NCI-H1436 treated with DMSO at 0.1 percent for 48 hours (cell line): ENCODE measurements around the gene PDILT.

ENCODE experiments used
- DNase-seq: peaks from one replicate; lab custom pipeline; 2025; lab: John Stamatoyannopoulos, UW

The PDILT gene

DNA sequence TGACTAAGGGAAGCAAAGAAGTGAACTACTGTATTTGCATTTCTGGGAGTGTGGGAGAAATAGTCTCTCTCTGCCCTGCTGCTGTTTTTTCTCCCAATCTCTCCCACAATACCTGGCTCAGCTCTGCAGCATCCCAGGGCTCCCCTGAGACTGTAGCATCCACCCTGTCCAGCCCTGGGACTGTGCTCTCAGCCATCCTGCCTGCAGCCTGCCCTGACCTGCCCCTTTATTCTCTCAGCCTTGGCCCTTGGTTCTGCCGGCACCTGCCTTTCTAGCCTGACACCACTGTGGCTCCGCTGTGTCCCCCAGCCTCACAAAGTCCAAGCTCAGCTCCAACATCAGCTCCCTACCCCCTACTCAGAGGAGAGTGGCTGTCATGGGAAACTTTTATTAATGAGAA lies 1.9 kb downstream of the PDILT start:
- no peak for DNase-seq

DNA sequence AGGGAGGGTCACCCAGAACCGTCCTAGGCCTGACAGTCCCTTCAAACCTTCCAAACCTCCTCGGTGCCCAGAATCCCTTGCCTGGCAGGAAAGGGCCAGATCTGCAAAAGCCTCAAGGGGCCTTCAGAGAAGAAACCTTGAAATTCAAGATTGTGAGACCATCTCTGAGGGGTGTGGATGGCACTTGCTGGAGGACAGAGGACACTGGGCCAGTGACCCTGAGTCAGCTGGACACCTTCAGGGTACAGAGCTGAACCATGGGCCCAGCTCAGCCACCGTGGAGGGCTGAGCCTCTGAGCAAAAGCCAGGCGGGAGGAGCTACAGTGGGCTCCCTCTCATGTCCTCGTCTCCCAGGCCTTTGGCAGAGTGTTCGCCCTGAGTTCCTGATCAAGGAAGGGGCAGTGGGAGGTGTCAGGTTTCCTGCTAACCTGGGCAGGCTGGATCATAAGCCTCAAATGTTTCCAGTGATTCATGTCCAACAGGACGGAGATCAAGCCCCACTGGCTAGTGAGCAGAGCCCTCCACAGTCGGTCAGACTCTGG lies 3.0 kb downstream of the PDILT start:
- no peak for DNase-seq

DNA sequence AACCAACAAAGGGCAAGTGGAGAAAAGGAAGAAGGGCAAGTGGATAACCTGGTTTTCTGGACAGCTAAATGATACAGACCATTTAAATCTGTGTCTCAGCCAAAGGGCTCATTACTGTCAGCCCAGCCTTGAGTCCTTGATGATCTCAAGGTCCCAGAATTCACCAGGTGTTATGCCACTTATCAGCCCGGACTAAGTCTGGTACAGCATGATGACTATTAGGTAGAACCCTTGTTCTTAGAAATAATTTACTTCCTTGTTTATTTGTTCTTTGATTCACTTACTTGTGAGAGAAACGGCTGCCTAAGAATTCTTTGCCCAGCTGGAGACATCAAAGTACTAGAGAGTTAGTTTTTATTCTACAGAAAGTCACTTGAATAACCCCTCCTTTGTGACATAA lies 3.5 kb downstream of the PDILT start:
- DNase-seq, result no peak

- DNase-seq, result no peak
Observed at GRCh38 chr16:20399185-20399584, 5.4 kb downstream of the PDILT start.

DNA sequence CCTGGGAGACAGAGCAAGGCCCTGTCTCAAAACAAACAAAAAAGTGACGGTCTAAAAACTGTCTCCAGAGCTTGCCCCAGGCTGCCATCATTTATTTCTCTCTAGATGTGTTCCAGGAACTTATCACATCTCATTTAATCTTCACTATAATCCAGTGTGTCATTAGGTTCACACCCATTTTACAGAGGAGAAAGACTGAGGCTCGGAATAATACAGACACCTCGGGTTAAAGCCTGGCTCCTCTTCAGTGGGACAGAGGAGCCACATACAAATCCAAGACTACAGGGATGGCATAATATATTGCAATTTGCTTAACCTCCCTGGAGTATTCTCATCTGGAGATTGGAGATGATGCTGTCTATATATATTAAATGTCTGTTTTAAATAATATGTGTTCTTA lies 5.9 kb downstream of the PDILT start:
- no peak for DNase-seq

GRCh38 chr16:20397468-20398074 lies 7.0 kb downstream of the PDILT start:
- DNase-seq, result no peak

DNA sequence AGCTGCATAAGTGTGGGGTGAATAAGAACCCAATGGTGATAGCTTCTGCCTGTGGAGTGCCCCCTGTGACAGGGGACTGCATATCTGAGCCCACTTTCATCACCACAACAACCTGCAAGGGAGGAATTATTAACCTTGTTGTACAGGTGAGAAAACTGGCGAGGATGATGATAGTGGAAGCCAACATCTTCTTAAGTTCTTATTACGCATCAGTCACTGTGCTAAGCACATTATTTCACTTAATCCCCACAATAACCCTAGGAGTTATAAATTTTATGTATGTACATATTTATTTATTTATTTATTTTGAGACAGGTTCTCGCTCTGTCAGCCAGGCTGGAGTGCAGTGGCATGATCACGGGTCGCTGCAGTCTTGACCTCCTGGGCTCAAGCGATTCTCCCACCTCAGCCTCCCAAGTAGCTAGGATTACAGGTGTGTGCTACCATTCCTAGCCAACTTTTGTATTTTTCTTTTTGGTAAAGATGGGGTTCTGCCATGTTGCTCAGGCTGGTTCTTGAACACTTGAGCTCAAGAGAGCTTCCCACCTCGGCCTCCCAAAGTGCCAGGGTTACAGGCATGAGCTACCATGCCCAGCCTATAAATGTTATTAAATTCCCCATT lies 7.6 kb downstream of the PDILT start:
- DNase-seq, result no peak

- no peak for DNase-seq
Observed at GRCh38 chr16:20395946-20396345, 8.6 kb downstream of the PDILT start.

GRCh38 chr16:20393801-20394577 lies 10.5 kb downstream of the PDILT start:
- no peak for DNase-seq

DNA sequence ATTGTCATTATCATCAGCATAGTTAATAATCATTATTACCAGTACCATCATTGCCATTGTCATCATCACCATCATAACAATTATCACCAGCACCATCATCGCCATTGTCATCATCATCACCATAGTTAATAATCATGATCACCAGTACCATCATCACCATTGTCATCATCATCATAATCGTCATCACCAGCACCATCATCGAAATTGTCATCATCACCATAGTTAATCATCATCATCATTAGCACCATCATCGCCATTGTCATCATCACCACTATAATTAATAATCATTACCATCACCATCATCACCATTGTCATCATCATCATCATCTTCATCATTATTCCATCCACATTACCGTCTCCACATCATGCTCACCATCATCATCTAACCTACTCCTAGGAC lies 13.5 kb downstream of the PDILT start:
- DNase-seq, result no peak

DNA sequence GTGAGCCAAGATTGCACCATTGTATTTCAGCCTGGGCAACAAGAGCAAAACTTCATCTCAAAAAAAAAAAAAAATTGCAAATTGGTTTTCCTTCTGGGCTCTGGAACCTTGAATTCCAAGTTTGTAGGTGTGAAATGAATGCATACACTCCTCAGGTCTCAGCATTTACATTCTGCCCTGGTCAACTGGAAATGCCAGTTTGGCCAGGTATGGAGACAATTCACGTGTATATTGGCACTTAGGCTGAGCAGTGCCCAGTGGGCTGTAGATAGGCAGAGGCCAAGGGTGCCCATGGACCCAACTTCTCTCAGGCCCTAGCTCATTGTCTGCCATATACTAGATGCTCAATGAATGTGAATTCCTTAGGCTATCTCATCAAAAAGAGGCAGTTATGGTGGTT lies 15.7 kb downstream of the PDILT start:
- no peak for DNase-seq

DNA sequence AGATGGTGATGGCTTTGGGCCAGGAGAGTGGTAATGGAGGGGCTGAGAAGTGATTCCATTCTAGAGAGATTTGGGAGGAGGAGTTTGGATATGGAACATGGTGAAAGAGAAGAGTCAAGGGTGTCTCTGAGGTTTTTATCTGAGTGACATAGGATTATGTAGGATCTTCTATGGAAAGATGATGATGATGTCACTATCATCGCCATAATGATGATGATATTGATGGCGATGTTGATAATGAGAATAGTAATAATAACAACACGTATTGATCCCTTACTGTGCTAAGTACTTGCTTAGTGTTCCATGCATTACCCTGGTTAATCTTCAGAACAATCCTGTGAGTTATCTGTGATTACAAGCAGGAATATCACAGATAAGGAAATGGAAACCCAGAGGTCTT lies 16.6 kb downstream of the PDILT start:
- no peak for DNase-seq

DNA sequence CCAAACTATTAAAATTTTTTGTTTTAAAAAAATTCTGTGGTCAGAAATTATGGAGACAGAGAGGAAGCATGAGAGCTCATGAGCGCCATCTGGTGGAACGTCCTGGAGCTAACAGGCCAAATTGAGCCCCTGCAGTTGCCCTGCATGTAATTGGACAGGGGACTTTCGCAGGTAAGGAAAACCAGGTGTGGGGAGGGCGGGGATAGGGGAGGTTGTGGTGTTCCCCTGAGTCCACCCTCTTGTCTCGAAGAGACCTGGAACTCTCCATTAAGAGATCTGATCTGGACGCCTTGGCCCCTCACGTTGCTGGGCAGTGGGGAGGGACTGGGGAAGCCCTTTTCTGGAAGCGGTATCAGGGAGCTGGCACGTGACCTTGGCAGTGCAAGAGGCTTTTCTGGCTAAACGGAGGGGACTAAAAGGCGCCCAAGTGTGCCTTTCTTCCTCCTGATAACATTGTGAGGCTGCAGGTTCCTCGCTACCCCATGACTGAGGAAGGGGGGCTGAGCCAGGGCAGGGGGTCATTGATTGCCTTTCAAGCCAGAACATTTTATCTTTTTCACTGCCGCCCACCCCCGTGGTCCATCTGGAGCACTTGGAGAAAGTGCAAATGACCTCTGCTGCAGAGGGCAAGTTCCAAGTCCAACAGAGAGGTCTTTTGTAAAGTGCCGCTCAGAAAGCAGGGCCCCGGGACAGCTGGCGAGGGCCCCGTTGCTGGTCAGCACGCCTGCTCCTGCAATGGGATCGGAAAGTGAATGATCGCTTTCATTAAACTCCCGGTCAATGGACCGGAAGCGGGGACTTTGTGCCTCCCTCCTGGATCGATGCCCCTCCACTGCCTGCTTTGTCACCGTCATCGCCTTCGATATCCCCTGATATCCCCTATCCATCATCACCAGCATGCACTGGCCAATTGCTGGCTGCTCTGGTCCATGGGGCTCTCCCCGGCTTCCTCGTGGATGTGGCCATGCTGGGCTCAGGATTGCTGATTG lies 18.4 kb downstream of the PDILT start:
- peak; percentile 0 for DNase-seq

GRCh38 chr16:20383106-20384029 lies 21.2 kb downstream of the PDILT start:
- peak; percentile 0 for DNase-seq

DNA sequence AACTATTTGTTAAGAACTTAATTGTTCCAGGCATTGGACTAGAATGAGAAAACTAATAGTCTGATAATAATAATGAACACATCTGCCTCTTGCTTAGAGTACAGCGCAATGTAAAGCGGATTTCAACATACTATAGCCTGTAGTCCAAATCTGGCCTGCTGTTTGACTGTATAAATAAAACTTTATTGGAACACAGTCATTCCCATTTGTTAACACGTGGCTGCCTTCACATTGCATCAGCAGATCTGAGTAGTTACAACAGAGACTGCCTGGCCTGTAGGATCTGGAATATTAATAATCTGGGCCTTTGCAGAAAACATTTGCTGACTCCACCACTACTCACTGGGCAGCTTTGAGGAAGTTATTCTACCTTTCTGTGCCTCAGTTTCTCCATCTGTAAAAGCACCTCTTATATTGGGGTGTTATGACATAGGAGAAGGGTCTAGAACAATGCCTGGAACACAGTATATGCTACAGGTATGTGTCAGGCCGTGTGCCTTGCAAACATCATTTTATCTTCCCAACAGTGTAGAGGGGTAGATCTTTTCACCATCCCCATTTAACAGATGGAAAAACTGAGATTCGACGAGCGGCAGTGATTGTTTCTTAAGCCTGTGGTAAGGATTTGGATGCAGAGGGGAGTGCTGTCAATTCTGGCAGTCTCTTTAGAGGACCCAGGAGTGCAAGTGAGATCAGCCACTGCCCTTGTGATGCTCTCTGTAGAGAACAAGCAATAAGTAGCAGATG lies 22.2 kb downstream of the PDILT start:
- no peak for DNase-seq

GRCh38 chr16:20380782-20381181 lies 23.8 kb downstream of the PDILT start:
- DNase-seq, result no peak

DNA sequence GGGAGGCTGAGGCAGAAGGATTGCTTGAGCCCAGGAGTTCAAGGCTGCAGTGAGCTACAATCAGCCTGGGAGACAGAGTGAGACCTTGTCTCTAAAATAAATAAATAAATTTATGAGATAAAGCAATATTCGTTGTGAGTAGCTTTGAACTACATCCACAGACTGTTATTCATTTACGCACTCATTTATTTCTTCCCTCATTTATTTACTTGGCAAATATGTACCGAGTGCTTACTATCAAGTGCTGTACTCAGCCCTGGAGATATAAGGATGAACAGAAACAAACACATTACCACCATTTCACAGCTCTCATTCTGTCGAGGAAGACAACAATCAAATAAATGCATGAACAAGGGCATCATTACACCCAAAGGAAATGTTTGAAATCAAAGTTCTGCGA lies 27.4 kb downstream of the PDILT start:
- DNase-seq, result no peak

DNA sequence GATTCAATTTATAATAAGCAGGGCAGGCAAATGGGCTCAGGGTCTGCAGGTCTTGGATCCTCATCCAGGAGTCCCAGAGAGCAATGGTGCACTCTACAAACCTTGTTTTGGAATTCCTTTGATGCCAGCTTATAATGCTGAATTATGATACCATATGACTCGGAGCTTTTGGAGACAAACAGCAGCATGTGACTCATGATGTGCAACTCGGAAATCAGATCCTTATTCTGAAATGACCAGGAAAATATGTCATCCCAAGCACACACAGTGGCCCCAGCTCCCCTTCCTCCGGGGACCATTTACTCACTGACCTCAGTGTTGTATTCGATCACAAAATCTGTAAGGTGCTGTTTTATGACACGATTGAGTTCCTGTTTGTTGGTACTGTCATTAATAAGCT lies 31.8 kb downstream of the PDILT start:
- no peak for DNase-seq

GRCh38 chr16:20369452-20370054 lies 35.0 kb downstream of the PDILT start:
- DNase-seq, result no peak

GRCh38 chr16:20364051-20364450 lies 40.5 kb downstream of the PDILT start:
- no peak for DNase-seq
